DND-41 (cell line): Measurements from ENCODE around the gene PTMS.

ENCODE experiments used
- EZH2 ChIP-seq: IDR thresholded peaks from 3 replicates; pipeline ENCODE4 v1.6.1; 2012; ENCODE audit warnings: borderline replicate concordance, low read depth, mild to moderate bottlenecking, moderate library complexity, low read length, inconsistent platforms; ENCODE audit not compliant: severe bottlenecking
- TF ChIP-seq, protein P1 (sequence below): IDR thresholded peaks from 2 replicates; pipeline ENCODE4 v1.5.1; 2012; ENCODE audit warnings: borderline replicate concordance, low read length, moderate library complexity, mild to moderate bottlenecking; ENCODE audit not compliant: poor library complexity, severe bottlenecking; ENCODE audit errors: extremely low read depth

DNA sequence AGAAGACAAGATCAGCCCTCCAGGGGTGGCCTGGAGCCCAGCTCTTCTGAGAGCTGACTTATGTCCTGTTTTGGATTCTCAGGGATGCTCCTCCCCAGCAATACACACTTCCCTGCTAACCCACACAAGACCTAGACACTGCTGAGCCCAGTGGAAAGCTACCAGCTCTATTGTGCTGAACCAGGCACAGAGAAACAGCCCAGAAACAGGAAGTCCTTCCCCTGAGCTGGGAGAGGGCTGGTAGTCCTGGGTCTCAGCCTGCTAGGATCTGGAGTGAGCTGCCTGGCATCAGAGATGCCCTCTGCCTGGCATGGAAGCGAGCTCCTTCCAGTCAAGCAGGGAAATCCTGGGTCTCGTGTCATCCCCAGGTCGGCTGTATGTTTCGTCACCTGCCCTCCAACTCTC lies 4.9 kb downstream of the PTMS start:
- TF ChIP-seq, protein P1, sequence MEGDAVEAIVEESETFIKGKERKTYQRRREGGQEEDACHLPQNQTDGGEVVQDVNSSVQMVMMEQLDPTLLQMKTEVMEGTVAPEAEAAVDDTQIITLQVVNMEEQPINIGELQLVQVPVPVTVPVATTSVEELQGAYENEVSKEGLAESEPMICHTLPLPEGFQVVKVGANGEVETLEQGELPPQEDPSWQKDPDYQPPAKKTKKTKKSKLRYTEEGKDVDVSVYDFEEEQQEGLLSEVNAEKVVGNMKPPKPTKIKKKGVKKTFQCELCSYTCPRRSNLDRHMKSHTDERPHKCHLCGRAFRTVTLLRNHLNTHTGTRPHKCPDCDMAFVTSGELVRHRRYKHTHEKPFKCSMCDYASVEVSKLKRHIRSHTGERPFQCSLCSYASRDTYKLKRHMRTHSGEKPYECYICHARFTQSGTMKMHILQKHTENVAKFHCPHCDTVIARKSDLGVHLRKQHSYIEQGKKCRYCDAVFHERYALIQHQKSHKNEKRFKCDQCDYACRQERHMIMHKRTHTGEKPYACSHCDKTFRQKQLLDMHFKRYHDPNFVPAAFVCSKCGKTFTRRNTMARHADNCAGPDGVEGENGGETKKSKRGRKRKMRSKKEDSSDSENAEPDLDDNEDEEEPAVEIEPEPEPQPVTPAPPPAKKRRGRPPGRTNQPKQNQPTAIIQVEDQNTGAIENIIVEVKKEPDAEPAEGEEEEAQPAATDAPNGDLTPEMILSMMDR = no peak
- no peak for TF ChIP-seq EZH2
